Activated naive CD4-positive, alpha-beta T cell treated with anti-CD3 and anti-CD28 coated beads, Interleukin-2, amount 50 U/mL, for 16 hours (primary cell): ENCODE data around the gene SYNPO.

Source experiments
- DNase-seq: peaks from one replicate; pipeline ENCODE4 v3.0.0-alpha.2; 2020

Gene SYNPO, protein sequence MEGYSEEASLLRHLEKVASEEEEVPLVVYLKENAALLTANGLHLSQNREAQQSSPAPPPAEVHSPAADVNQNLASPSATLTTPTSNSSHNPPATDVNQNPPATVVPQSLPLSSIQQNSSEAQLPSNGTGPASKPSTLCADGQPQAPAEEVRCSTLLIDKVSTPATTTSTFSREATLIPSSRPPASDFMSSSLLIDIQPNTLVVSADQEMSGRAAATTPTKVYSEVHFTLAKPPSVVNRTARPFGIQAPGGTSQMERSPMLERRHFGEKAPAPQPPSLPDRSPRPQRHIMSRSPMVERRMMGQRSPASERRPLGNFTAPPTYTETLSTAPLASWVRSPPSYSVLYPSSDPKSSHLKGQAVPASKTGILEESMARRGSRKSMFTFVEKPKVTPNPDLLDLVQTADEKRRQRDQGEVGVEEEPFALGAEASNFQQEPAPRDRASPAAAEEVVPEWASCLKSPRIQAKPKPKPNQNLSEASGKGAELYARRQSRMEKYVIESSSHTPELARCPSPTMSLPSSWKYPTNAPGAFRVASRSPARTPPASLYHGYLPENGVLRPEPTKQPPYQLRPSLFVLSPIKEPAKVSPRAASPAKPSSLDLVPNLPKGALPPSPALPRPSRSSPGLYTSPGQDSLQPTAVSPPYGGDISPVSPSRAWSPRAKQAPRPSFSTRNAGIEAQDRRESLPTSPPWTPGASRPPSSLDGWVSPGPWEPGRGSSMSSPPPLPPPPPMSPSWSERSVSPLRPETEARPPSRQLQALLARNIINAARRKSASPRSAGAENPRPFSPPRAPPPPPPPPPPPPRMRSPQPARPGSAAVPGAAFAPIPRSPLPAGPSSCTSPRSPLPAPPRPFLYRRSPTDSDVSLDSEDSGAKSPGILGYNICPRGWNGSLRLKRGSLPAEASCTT

DNA sequence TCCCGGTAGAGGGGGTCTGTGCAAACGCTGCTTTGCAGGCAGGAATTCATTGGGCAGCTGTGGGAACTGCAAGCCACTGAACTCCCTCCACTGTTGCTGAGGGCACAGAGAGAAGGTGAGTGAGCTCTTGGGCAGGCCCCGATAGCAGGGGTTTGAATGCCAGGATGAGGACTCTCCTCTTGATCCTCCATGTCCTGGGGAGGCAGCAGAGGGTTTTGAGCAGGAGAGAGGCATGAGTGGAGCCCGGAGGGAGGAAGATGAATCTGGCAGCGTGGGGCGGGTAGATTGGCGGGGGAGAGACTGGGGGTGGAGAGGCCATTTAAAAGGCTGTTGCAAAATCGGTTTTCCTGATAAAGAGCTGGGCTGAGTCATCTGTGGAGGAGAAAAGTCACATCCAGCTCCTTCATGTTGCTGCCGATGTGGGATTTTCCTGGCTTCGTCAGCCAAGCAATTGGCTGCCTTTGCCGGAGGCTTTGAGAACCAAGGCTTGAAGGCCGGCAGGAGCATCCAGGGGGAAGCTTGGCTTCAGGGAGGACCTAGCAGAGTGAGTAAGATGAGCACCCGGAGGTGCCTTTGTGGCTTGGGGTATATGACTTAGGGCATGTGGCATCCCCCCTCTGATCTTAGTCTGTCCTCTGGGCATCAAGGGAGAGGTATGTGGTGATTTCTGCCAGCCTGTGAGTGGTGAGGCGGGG lies at the start of gene SYNPO:
SYNPO (plus strand) TSS at position 350 of the 695 bp plus-strand sequence. CDS start 7,616 bp downstream, outside the sequence.
- DNase-seq = no peak

GRCh38 chr5:150590979-150591695 lies 49.3 kb upstream of the SYNPO start:
- no peak for DNase-seq

GRCh38 chr5:150593593-150593992 lies 46.9 kb upstream of the SYNPO start:
- no peak for DNase-seq

DNA sequence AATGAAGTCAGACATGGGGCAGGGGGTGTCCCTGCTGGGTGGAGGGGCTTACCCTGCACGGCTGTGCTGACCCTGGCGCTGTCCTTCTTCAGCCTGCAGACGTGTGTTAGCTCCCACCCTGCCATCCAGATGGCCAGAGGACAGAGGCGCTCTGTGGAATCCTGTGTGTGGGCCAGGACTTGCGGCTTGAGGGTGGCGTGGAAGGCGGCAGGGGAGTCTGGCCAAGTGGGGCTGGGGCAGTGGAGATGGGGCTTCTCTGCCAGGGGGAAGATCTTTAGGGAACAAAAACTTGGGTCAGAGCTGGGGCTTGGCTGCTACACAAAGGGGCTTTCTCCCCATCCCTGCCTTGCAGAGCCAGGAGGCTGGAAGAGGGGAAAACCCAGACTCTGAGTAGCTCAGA lies 46.5 kb upstream of the SYNPO start:
- DNase-seq = no peak

DNA sequence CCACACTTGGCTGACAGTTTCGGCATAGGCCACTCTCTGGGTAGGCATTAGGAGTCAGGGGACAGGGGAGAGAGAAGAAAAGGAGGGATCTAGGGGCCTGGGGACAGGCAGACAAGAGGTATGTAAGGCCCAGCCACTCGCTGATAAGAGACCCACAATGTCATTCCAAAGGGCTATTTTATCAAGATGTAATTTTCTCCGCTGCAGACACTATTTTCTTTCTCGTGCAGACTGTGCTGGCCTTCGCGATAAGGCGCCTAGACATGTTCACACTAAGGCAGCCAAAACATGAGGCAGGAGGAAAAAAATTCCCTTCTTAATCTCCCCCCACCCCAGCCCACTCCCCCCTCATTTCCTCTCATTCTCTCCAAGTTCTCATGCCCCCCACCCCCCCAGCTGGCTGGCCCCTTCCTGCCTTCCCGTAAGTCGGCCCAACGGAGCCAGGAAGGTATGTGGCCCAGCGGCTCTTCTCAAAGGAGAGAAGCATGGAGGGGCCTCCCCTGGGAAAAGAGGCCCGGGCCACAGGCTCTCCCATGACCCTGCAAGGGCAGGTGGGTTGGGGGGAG lies 44.9 kb upstream of the SYNPO start:
- DNase-seq = no peak

DNA sequence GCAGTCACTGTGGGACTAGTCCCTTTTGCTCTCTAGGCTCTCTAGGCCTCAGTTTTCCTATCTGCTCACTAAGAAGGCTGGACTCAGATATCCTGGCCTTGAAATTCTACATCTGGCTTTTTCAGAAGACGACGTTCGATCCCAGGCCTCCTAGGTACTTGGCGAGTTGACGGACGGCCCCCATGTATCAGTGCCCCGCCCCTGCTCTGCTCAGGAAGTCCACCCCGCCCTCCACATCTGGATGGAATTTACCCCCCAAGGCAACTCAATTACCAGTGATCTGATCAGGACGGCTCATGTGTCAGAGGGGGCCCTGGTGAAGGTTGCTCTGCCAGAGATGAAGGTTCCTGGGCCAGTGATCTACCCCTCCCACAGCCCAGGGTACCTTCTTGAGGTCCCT lies 44.1 kb upstream of the SYNPO start:
- no peak for DNase-seq

DNA sequence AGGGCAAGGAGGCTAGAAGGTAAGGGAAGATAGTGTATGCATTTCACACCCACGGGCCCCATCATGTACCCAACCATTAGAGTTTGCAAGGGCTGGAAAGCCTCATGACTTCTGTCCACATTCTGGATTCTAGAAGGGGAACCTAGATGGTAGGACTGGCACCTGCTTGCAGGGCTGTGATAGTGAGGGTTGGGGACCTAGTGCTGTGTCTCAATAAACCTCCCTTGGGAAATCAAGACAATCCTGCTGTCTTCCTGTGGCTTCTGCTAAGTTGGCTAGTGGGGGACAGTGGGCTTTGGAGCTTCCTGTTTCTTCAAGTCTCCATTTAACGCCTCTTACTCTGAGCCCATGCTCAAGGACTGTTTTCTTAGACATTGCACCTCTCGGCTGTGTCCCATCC lies 43.6 kb upstream of the SYNPO start:
- DNase-seq = no peak

DNA sequence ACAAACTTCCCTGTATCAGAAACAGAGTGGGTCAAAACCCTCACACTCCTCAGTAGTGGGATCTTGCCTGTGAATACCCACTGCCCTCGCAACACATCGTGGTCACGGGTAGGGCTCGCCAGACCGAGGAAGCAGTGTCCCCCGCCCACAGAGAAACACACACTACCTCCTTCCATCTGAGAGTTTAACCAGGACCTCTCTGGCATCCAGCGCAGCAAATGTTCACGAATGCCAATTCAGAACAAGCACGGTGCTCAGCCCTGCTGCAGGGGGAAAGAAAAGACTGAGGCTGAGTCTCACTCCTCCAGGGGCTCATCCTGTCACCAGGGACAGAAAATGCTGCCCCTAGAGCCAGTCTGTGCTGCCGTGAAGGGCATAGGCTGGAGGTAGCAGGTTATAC lies 42.5 kb upstream of the SYNPO start:
- DNase-seq = no peak

- DNase-seq = no peak
Measured at GRCh38 chr5:150598821-150599273, 41.6 kb upstream of the SYNPO start.

DNA sequence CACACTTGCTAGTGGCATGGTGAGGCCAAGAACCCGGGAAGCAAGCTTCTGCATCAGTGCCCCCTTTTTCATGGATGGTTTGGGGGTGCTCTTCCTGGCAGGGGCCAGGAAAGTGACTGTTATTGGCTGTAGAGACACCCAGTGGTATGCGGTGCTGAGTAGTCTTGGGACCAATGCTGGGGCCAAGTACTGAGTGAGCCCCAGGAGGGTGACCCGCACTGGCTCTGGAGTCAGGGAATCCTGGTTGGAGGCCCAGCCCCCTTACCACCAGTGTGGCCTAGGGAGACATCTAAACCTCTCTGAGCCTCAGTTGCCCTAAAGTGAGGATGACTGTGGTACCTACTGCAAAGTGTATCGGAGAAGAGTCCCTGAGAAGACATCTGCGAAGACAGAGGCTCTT lies 41.2 kb upstream of the SYNPO start:
- DNase-seq = no peak

GRCh38 chr5:150599917-150600511 lies 40.4 kb upstream of the SYNPO start:
- no peak for DNase-seq

DNA sequence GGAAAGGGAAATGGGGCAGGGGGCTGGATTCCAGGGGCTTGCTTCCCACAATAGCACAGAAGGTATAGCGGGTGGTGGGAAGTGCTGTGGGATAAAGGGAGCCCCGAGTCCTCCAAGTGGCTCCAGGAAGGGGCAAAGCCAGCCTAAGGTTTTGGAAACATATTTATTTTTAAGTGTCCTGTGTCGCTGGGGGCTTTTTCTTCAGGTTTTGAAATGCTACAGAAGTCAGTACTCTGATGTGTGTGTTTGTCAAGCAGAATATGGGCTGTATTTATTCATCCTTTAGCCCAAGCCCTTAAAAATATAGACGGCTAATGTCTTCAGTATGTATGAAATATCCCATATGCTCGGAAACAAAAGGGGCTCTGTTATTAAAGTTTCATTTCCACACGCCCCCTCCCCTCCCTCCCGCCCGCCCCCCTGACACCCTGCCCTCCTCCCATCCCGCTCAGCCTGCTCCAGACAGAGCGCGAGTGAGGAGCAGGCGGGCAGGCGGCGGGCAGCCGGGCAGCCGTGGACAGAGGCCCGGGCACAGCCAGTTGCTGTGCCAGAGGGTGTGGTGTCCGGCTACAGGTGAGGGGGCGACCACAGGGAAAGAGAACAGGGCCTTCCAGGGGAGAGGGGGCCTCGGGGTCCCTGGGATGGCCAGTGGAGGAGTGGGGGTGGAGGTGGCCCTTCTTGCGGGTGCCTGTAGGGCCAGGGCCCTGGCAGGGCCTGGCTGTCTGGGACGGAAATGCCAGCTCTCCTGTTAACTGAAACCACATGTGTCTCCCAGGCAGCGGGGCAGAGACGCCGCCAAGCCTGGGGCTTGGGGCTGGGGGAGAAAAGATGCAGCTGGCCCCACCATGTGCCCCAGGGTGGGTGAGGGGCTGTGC lies 39.6 kb upstream of the SYNPO start:
- no peak for DNase-seq

DNA sequence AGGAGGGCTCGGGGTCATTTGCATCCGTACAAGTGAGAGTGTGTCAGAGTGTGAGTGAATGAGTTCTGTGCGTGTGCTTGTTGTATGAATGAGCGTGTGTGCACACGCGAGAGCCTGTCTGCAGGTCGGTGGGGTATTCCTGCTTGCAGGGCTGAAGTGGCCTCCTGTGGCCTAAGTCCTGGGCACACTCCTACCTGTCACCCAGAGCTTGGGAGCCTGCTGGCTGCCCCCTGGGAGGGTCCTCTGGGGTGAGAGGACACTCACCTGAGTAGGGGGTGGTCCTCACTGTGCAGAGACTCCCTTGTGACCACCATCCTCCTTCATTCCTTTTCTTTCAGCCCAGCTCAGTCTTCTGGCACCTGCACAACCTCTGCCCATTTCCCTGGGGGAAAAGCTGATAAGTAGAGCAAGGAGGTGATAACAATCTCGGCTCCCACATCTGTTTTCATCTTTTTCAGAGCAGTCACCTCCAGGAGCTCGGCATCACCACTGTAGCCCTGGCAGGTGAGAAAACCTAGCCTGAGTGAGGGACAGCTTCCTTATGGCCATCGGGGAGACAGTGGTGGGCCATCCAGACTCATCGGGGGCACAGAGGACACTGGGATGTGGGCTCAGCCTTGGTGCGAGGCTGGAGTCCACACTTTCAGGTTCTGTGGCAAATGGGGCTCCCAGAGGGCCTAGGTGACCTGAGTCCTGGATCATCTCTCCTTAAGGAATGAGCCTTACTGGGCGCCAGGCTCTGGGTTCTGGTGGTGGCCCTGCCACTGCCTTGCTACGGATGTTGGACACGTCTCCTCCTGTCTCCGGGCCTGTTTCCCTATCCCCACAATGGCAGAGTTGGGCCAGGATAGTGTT lies 38.7 kb upstream of the SYNPO start:
- no peak for DNase-seq

GRCh38 chr5:150603052-150603451 lies 37.4 kb upstream of the SYNPO start:
- DNase-seq = no peak

DNA sequence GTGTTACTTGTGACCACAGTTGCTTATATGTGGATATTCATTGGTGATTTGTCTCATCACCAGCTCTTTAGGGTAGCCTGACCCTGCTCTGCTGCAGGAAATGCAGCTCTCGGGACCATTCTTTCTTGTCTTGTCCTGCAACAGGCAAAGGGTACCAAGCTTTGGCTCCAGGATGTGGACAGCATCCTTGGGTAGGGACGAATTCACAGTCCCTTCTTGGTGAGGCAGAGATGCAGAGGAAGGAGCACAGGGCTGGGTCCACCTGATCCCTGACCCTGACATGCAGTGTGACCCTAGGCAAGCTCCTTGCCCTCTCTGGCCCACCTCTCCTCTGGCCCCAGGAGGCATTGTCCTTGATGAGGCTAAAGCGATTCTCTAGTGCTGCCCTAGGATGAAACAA lies 37.0 kb upstream of the SYNPO start:
- DNase-seq = no peak

- DNase-seq = no peak
Measured at GRCh38 chr5:150604010-150604409, 36.5 kb upstream of the SYNPO start.

DNA sequence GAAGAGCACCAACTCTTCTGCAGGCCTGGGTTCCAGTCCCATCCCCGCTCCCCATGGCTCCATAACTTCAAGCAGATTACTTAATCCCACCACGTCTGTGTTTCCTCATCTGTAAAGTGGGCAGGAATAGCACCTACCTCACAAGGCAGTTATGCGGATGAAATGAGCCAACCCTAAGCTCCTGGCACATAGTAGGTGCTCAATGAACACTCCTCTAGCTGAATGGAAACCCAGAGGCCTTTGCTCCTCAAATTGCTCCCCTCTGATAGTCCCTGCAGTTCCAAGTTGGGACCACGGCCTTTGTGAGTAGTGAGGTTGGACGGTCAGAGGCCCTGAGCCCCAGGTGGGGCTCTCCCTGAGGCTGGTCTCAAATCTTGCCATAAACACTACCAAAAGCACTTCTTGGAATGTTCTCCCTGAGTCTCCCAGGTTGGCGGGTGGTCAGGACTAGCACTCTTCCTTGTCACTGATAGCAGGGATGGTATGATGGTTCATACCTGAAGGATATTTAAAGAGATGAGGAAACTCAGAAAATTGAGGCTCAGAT lies 35.5 kb upstream of the SYNPO start:
- DNase-seq = no peak

DNA sequence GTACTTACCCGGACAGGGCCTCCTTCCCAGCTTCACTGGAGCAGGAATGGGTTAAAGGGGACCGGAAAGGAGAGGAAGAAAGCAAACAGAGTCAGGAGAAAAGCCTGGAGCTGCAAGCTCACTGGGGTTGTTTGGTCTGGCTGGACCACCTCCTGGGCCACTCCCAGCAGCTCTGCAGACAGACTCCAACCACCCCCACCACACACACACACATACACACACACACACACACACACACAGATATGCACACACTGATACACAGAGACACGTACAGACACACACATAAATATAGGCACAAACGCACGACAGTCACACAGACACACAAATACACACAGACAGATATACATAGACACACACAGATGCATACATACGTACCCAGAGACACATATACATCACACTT lies 34.9 kb upstream of the SYNPO start:
- DNase-seq = no peak

DNA sequence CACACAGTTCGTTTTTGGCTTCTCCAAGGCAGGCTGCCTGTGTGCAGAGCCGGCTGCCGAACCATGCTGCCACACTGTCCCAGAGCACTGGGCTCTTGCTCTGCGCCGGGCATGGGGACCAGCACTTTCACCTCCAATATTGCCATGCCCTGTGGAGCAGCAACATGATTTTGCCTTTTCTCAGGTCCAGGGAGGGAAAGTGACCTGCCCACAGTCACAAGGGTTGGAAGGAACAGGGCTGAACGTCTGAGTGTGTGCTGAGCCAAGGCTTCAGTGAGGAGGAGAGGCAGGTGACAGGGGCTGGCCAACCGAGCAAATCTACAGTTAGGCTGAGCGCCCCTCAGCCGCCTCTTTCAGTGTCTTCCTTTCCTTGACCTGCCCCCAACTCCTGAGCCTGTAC lies 34.0 kb upstream of the SYNPO start:
- DNase-seq = no peak

GRCh38 chr5:150607105-150607504 lies 33.4 kb upstream of the SYNPO start:
- no peak for DNase-seq
